Effector memory CD8-positive, alpha-beta T cell (primary cell): ENCODE data around the gene TTC28.
"Not testable (repeated sequence)": the region's sequence is repeated elsewhere in the genome, so short reads cannot be mapped to it uniquely, and the experiment has no call there.

Experiments used
- ATAC-seq: fragments of 150-1000 bp; cut with Tn5 transposase; replicated peaks from 2 replicates; pipeline ENCODE4 v1.10.0; 2021; ENCODE audit warnings: mild to moderate bottlenecking, moderate library complexity
- DNase-seq, 3 experiments: peaks; one replicate each; pipeline ENCODE4 v3.0.0; 2021
- H3K27ac Mint-ChIP-seq, 2 donors: one replicate each; pipeline ENCODE4 v1.8.0; 2022; ENCODE audit warnings: mild to moderate bottlenecking in 2 of 2, mixed read lengths in 2 of 2, moderate library complexity in 2 of 2
- H3K27me3 Mint-ChIP-seq, 2 donors: one replicate each; pipeline ENCODE4 v1.8.0; 2022; ENCODE audit warnings: mixed read lengths in 2 of 2
- H3K36me3 Mint-ChIP-seq: one replicate; pipeline ENCODE4 v1.8.0; 2022; ENCODE audit warnings: mild to moderate bottlenecking, moderate library complexity, mixed read lengths; ENCODE audit not compliant: insufficient read depth
- H3K4me1 Mint-ChIP-seq, 2 donors: one replicate each; pipeline ENCODE4 v1.8.0; 2022; ENCODE audit warnings: low read depth in 2 of 2, mixed read lengths in 2 of 2
- H3K4me3 Mint-ChIP-seq, 2 donors: one replicate each; pipeline ENCODE4 v1.8.0; 2022; ENCODE audit warnings: mild to moderate bottlenecking in 2 of 2, mixed read lengths in 2 of 2, moderate library complexity in 2 of 2
- H3K9me3 Mint-ChIP-seq, 2 donors: one replicate each; pipeline ENCODE4 v1.8.0; 2022; ENCODE audit warnings: mixed read lengths in 2 of 2
- total RNA-seq, 9 experiments: gene quantifications; one replicate each; lab custom pipeline; 2026; lab: John Stamatoyannopoulos, UW

TTC28 gene
- total RNA-seq: 0.36 to 2.0 (median 1.0) reads per million in 9 experiments

DNA sequence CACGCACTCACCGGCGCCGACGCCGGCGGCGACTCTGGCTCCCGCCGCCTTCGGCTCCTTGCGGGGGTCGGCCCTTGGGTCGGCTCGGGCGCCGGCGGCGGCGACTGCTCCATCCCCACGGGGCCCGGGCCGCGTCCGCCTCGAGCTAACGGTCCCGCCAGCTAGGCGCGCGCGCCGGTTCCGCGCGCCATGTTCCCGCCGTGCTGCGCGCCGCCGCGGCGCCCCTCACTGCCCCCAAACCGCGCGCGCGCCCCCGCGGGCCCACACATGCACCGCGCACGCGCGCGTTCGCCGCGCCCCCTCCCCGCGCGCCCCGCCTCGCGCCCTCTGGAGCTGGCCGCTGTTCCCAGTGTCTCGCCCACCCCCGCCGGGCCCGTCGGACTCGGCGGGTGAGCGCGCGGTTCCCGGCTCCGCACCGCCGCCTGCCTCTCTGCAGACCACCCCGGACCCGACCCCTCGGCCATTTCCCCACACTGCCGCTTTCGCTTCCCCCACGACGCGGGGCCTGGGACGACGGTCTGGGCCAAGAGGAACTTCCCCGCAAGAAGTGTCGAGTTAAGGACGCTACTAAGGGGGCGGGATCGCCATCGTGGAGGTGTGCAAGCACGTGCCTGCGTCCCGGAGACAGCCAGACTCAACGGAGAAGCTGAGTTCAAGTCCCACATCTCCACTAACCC is at the start of gene TTC28:
Gene TTC28 (minus strand): TSS at position 230 of the 677 bp plus-strand sequence. CDS start 117 bp downstream, at position 113.
- not testable (repeated sequence) for H3K9me3 Mint-ChIP-seq, ATAC-seq, H3K36me3 Mint-ChIP-seq
- DNase-seq: peak; percentile 6 to 40 (median 37)
- peaks cover 7 to 13% of the 10 kb centered on the region in 2 donors for H3K4me1 Mint-ChIP-seq
- peaks cover 31 to 40% of the 10 kb centered on the region in 2 donors for H3K27me3 Mint-ChIP-seq
- peak within 1 kb of the TSS in 1 of 2 donors; percentile 49 for H3K27ac Mint-ChIP-seq
- H3K4me3 Mint-ChIP-seq: peak within 1 kb of the TSS; percentile 86 to 92

DNA sequence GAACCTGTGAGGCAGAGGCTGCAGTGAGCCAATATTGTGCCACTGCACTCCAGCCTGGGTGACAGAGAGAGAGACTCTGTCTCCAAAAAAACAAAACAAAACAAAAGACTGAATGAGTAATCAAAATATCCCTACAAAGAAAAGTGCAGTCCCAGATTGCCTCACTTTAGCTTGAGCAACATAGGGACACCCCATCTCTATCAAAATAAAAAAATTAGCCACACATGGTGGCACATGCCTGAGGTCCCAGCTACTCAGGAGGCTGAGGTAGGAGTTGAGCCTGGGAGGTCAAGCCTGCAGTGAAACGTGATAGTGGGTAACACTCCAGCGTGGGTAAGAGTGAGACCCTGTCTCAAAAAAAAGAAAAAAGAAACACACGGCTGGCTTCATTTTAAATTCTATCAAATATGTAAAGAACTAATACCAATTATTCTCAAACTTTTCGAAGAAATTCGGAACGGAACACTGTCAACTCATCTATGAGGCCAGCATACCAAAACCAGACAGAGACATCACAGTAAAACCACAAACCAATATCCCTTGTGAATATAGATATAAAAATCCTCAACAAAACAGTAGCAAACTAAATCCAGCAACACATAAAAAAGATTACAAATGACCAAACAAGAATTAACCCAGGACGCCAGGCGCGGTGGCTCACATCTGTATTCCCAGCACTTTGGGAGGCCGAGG is 49.1 kb upstream of the TTC28 start:
- Mint-ChIP-seq H3K9me3 (no peaks in the 10 kb centered on the region), H3K4me1 (no peaks in the 10 kb centered on the region), H3K27me3 (no peaks in the 10 kb centered on the region), H3K36me3 (peaks cover 9% of the 10 kb centered on the region), H3K27ac (peak overlapping the region in 1 of 2 donors; percentile 35), H3K4me3 (no peak overlapping the region)
- DNase-seq: no peak
- no peak for ATAC-seq

DNA sequence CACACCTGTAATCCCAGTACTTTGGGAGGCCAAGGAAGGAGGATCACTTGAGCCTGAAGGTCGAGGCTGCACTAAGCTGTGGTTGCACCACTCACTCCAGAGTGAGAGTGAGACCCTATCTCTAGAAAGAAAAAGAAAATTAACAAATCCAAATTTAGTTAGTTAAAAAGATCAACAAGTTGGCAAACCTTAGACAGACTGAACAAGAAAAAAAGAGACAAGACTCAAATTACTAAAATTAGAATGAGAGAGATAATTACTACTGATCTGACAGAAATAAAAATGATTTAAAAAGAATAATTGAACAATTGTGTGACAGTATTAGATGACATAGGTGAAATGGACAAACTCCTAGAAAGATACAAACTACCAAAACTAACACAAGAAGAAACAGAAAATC is 48.4 kb upstream of the TTC28 start:
- no peak overlapping the region for H3K27ac Mint-ChIP-seq
- no peaks in the 10 kb centered on the region for H3K4me1 Mint-ChIP-seq
- peaks cover 5% of the 10 kb centered on the region for H3K36me3 Mint-ChIP-seq
- H3K27me3 Mint-ChIP-seq: no peaks in the 10 kb centered on the region
- no peak overlapping the region for H3K4me3 Mint-ChIP-seq
- ATAC-seq: no peak
- no peak for DNase-seq
- H3K9me3 Mint-ChIP-seq: no peaks in the 10 kb centered on the region

DNA sequence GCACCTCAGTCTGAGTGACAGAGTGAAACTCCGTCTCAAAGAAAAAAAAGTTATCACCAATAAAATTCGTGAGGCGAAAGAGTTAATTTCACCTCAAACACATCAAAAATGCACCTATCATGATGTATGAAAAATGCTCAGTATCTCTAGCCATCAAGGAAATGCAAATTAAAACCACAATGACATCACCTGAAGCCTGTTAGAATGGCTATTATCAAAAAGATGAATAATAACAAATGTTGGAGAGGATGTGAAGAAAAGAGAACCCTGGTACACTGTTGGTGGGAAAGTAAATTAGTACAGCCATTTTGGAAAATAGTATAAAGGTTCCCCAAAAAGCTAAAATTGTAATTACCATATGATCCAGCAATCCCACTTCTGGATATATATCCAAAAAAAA is 38.4 kb upstream of the TTC28 start:
- ATAC-seq (no peak), DNase-seq (no peak)
- no peaks in the 10 kb centered on the region for H3K27me3 Mint-ChIP-seq
- no peaks in the 10 kb centered on the region for H3K9me3 Mint-ChIP-seq
- peaks cover 6% of the 10 kb centered on the region for H3K36me3 Mint-ChIP-seq
- H3K4me1 Mint-ChIP-seq: peaks cover 7 to 21% of the 10 kb centered on the region in 2 donors
- H3K4me3 Mint-ChIP-seq: no peak overlapping the region
- no peak overlapping the region for H3K27ac Mint-ChIP-seq

DNA sequence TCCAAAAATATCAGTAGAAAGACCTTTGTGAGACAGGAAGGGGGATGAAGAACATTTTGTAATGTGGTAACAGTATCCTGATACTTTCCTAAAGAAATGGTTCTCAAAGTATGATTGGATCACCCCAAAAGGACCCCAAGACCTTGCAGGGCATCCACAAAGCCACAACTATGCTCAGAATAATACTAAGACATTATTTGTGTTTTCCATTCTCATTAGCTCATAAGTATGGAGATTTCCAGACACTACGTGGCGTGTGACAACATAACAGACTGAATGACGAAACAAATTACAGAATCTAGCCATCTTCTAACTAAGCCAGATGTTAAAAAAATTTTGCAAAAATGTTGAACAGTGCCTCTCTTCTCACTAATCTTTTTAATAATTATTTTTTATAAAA is 37.0 kb upstream of the TTC28 start:
- Mint-ChIP-seq H3K4me3 (no peak overlapping the region), H3K4me1 (peaks cover 7 to 21% of the 10 kb centered on the region in 2 donors), H3K9me3 (no peaks in the 10 kb centered on the region), H3K27me3 (no peaks in the 10 kb centered on the region), H3K36me3 (peaks cover 6% of the 10 kb centered on the region), H3K27ac (no peak overlapping the region)
- DNase-seq (no peak), ATAC-seq (no peak)

DNA sequence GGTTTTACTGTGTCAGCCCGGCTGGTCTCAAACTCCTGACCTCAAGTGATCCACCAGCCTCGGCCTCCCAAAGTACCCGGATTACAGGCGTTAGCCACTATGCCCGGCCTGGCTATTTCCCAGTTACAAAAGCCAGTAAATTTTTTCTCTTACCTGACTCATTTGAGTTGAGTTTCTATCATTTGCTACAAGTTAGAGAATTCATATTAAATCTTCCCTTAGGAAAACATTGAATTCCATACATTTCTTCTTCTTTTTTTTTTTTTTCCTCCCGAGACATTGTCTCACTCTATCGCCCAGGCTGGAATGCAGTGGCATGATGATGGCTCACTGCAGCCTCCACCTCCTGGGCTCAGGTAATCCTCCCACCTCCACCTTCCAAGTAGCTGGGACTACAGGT is 36.0 kb upstream of the TTC28 start:
- peaks cover 6% of the 10 kb centered on the region for H3K36me3 Mint-ChIP-seq
- peak overlapping the region in 1 of 2 donors; percentile 20 for H3K27ac Mint-ChIP-seq
- DNase-seq (no peak), ATAC-seq (no peak)
- no peaks in the 10 kb centered on the region for H3K9me3 Mint-ChIP-seq
- H3K27me3 Mint-ChIP-seq: no peaks in the 10 kb centered on the region
- H3K4me1 Mint-ChIP-seq: peaks cover 7 to 21% of the 10 kb centered on the region in 2 donors
- no peak overlapping the region for H3K4me3 Mint-ChIP-seq

DNA sequence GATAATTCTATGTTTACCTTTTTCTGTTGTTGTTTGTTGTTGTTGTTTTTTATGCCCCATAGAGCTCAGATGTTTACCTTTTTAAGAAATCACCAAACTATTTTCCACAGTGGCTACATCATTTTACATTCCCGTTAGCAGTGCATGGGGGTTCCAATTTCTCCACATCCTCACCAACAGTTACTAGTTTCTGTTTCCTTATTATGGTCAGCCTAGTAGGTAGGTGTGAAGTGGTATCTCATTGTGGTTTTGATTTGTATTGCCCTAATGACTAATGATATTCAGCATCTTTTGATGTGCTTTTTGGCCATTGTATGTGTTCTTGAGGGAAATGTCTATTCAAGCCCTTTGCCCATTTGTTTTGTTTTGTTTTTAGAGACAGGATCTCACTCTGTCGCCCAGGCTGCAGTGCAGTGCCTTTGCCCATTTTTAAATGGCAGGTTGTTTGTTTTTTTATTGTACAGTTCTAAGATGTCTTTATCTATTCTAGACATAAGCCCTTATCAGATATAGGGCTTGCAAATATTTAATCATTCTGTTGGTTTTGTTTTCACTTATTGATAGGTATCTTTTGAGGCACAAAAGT is 34.5 kb upstream of the TTC28 start:
- Mint-ChIP-seq H3K36me3 (peaks cover 6% of the 10 kb centered on the region), H3K27ac (peak overlapping the region in 1 of 2 donors; percentile 81), H3K4me1 (peaks cover 7 to 21% of the 10 kb centered on the region in 2 donors), H3K27me3 (no peaks in the 10 kb centered on the region), H3K4me3 (no peak overlapping the region), H3K9me3 (no peaks in the 10 kb centered on the region)
- no peak for DNase-seq
- peak; percentile 71 for ATAC-seq

DNA sequence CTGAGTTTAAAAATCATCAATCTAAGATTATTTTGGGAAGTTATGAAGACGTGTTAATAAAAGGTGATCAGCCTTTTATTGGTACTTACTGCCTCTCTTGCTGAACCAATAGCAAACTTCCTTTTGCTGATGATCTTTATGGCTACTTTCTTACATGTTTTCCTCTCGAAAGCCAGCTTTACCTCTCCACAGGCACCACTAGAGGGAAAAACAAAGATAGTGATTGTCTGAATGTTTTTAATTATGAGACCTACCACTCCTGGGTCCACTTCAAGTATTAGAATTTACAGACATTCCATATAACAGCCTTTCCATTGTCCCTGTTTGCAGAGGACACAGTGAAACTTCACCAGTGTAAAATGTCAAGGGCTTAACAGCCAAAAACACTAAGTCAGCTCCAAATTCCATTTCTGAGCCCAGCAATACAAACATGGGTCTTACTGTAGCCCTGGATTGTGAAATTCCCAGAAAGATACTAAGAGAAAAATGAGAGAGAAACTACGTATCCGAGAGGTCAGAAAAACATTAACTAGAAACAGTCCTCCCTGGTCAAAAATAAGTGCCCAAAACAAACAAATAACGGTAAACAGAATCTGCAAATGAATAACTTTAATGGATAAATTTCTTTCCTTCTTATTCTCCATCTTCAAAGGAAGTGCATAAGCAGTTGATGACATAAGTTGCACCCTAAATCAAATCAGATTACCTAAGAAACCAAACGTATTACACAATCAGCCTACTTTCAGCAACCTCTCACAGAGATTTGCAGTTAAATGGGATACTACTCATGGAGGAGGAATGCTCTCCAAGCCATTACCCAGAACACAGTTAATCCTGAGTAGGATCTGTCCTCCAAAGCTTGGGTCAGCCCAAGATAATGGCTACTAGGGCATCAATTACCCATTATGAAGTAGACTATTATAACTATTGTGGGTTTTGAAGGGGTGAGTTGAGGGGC is 32.5 kb upstream of the TTC28 start:
- no peaks in the 10 kb centered on the region for H3K9me3 Mint-ChIP-seq
- no peak for DNase-seq
- H3K4me1 Mint-ChIP-seq: peaks cover 7 to 15% of the 10 kb centered on the region in 2 donors
- H3K4me3 Mint-ChIP-seq: no peak overlapping the region
- peak overlapping the region in 1 of 2 donors; percentile 63 for H3K27ac Mint-ChIP-seq
- H3K27me3 Mint-ChIP-seq: no peaks in the 10 kb centered on the region
- no peak for ATAC-seq
- H3K36me3 Mint-ChIP-seq: peaks cover 6% of the 10 kb centered on the region

DNA sequence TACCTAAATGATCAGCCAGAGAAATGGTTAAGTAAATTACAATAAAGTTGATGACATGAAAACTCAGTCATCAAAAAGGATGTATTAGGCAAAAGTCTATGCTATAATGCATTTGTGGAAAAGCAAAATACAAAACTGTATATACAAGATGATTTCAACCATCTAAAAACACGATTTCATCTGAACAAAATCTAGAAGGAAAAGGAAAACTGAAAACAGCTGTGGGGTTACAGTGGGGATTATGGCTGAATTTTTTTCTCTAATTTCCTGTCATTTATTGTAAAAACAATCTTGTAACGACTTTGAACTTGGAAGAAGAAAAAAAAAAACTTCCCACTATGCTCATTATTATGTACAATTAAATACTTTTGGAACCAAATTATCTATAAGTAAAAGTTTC is 31.7 kb upstream of the TTC28 start:
- no peak for ATAC-seq
- Mint-ChIP-seq H3K9me3 (no peaks in the 10 kb centered on the region), H3K4me3 (no peak overlapping the region), H3K4me1 (peaks cover 7 to 15% of the 10 kb centered on the region in 2 donors), H3K36me3 (peaks cover 9% of the 10 kb centered on the region), H3K27ac (peak overlapping the region in 1 of 2 donors; percentile 63), H3K27me3 (no peaks in the 10 kb centered on the region)
- no peak for DNase-seq

DNA sequence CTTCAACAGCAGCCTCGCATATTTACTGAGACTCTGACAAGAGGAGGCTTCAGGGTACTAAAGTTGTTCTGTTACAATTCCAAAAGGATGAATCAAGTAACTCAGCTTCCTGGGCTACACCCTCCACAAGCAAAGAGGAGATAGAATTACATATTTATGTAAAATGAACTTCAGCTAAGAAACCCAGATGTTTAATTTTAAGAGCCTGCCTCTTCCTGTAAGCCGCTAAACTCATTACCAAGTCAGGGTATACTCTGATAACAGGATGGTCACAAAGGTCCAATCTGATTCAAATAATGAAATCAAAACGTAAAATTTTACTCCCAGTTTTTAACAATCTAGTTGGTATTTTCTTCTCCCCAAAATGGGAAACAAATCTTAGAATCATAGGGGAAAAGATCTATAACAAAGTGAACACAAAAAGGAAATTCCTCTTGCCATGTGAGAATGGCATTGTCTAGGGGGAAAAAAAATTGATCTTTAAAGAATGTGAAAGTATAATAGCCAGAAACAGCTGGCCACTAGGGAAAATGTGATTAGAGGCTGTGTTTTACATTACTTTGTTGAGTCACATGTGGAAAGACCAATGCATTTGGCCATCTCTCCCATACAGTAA is 31.0 kb upstream of the TTC28 start:
- DNase-seq: no peak
- no peak overlapping the region for H3K27ac Mint-ChIP-seq
- H3K4me1 Mint-ChIP-seq: peaks cover 7 to 15% of the 10 kb centered on the region in 2 donors
- no peak overlapping the region for H3K4me3 Mint-ChIP-seq
- no peak for ATAC-seq
- peaks cover 9% of the 10 kb centered on the region for H3K36me3 Mint-ChIP-seq
- no peaks in the 10 kb centered on the region for H3K27me3 Mint-ChIP-seq
- H3K9me3 Mint-ChIP-seq: no peaks in the 10 kb centered on the region

DNA sequence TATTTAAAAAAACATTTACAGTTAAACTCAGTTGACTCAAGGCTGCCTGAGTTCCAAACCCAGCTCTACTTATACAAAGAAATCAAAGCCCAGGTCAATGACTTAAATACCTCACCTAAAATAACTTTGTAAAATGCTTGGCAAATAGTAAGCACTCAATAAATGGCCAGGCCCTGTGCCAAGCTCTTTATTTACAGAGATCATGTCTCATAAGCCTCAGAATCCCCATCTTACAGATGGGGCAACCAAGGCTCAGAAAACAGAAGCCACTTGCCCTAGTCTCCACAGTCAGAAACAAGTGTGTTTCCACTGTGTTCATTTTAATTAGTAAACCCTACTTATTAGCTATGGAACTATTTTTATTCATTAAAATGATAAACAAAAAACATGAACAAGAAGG is 30.5 kb upstream of the TTC28 start:
- ATAC-seq (no peak), DNase-seq (no peak)
- Mint-ChIP-seq H3K27ac (no peak overlapping the region), H3K9me3 (no peaks in the 10 kb centered on the region), H3K27me3 (no peaks in the 10 kb centered on the region), H3K4me1 (peaks cover 7 to 14% of the 10 kb centered on the region in 2 donors), H3K4me3 (no peak overlapping the region), H3K36me3 (peaks cover 10% of the 10 kb centered on the region)

DNA sequence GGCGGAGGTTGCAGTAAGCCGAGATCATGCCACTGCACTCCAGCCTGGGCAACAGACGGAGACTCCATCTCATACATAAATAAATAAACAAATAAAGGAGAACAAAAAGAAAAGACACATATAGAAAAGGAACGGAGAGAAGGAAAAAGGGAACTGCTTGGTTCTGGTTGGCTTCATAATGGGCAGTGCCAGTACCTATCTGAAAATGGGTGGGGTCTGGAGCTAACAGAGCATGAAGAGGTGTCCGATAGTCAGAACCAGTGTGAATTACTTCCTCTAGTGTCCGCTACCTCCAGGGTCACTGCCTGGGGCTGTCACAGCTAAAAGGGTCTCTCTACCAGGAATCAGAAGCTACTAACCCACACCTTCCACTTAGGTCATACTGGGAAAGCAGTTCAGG is 27.2 kb upstream of the TTC28 start:
- Mint-ChIP-seq H3K27ac (no peak overlapping the region), H3K36me3 (peaks cover 15% of the 10 kb centered on the region), H3K9me3 (no peaks in the 10 kb centered on the region), H3K4me1 (no peaks in the 10 kb centered on the region), H3K4me3 (no peak overlapping the region), H3K27me3 (no peaks in the 10 kb centered on the region)
- ATAC-seq (no peak), DNase-seq (no peak)

DNA sequence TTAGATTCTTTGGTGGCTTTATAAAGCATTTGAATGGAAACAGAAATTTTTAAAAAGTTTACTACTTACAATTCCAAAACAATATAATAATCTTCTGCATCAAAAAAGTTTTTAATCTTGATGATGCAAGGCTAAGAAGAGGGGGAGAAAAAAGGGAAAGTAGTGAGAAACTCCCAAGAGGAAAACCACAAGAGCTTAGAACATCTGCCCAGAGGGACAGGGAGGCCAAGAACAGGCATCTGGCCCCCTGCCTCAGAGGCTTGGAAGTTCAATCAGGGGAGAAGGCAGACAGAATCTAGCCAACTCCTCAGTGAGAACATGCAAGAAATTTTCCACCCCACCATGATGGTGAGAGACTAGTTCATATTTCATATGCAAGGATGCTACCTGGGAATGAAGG is 23.8 kb upstream of the TTC28 start:
- no peak for ATAC-seq
- Mint-ChIP-seq H3K36me3 (peaks cover 22% of the 10 kb centered on the region), H3K27ac (no peak overlapping the region)

More for the DNA sequence above, 23.8 kb upstream of the TTC28 start:
- H3K9me3 Mint-ChIP-seq: no peaks in the 10 kb centered on the region
- no peak for DNase-seq
- H3K4me1 Mint-ChIP-seq: no peaks in the 10 kb centered on the region
- H3K4me3 Mint-ChIP-seq: no peak overlapping the region
- H3K27me3 Mint-ChIP-seq: no peaks in the 10 kb centered on the region
